Peyer's patch (tissue), 4 donors: ENCODE measurements around the gene IFITM5. TPM values are rescaled to one million over a fixed set of nuclear protein-coding genes. Genes with fewer than 3 reads are reported as not detected.
"Not testable (repeated sequence)": the region's sequence is repeated elsewhere in the genome, so short reads cannot be mapped to it uniquely, and the experiment has no call there.

Source experiments
- DNase-seq, 3 donors: peaks; one replicate each; pipeline ENCODE4 v3.0.0-alpha.2; 2017 to 2019
- H3K27ac ChIP-seq, 4 donors: fragments of 200-600 bp; sonication (generic); one replicate each; pipeline ENCODE4 v1.5.1; 2016 to 2019
- H3K27me3 ChIP-seq, 2 donors: fragments of 200-600 bp; sonication (generic); one replicate each; pipeline ENCODE4 v1.5.1; 2019
- H3K36me3 ChIP-seq, 3 donors: fragments of 200-600 bp; sonication (generic); one replicate each; pipeline ENCODE4 v1.5.1; 2016 to 2019
- H3K4me1 ChIP-seq, 4 donors: fragments of 200-600 bp; sonication (generic); one replicate each; pipeline ENCODE4 v1.5.1; 2016 to 2019
- H3K4me3 ChIP-seq, 4 donors: fragments of 200-600 bp; sonication (generic); 1 replicate in 3 of 4; 2 replicates in 1 of 4; pipeline ENCODE4 v1.5.1; 2016 to 2019; ENCODE audit warnings: mild to moderate bottlenecking in 1 of 4
- H3K9me3 ChIP-seq, 4 donors: fragments of 200-600 bp; sonication (generic); one replicate each; pipeline ENCODE4 v1.5.1; 2016 to 2019; ENCODE audit warnings: mild to moderate bottlenecking in 1 of 4
- CTCF ChIP-seq, 6 experiments: fragments of 450-650 bp in 4 of 6; fragments of 200-600 bp in 2 of 6; sonication (generic) in 1 of 6; IDR thresholded peaks; one replicate each; pipeline ENCODE4 v1.5.1; 2017 to 2019; ENCODE audit warnings: antibody characterized with exemption in 6 of 6, mild to moderate bottlenecking in 3 of 6, moderate library complexity in 1 of 6
- POLR2A ChIP-seq, 2 donors: fragments of 450-650 bp; IDR thresholded peaks; one replicate each; pipeline ENCODE4 v1.5.1; 2017; ENCODE audit warnings: antibody characterized with exemption in 2 of 2, mild to moderate bottlenecking in 2 of 2, moderate library complexity in 2 of 2
- total RNA-seq, 4 donors: library from RNA; depleted of rRNA; stranded (reverse); fragments of >200 nt; gene quantifications; one replicate each; pipeline ENCODE4 v1.1.0, GENCODE V29; 2016

Gene IFITM5
- total RNA-seq, 4 donors from 2014 or later, result not detected

GRCh38 chr11:316891-317301, 17.6 kb upstream of the IFITM5 start:
- Histone ChIP-seq H3K36me3 (no peaks in the 10 kb centered on the region), H3K9me3 (no peaks in the 10 kb centered on the region), H3K4me3 (peak overlapping the region in 3 of 4 donors; percentile 48 to 66 (median 60)), H3K4me1 (peaks cover 0 to 46% (median 17%) of the 10 kb centered on the region in 4 donors), H3K27me3 (no peaks in the 10 kb centered on the region), H3K27ac (peak overlapping the region; percentile 83 to 94 (median 90))
- TF ChIP-seq CTCF (IDR thresholded peaks at IDR 0.05) (no peak), POLR2A (IDR thresholded peaks at IDR 0.05) (no peak)
- no peak for DNase-seq

- Histone ChIP-seq H3K36me3 (no peaks in the 10 kb centered on the region), H3K4me3 (peak overlapping the region; percentile 43 to 66 (median 54)), H3K27ac (peak overlapping the region; percentile 83 to 94 (median 90)), H3K4me1 (peaks cover 0 to 49% (median 20%) of the 10 kb centered on the region in 4 donors), H3K9me3 (no peaks in the 10 kb centered on the region), H3K27me3 (no peaks in the 10 kb centered on the region)
- TF ChIP-seq CTCF (IDR thresholded peaks at IDR 0.05) (no peak), POLR2A (IDR thresholded peaks at IDR 0.05) (no peak)
- DNase-seq, result peak in 2 of 3 donors; percentile 68 to 70
Measured at GRCh38 chr11:316031-316701, 16.8 kb upstream of the IFITM5 start.

GRCh38 chr11:315516-315994, 16.2 kb upstream of the IFITM5 start:
- Histone ChIP-seq H3K4me3 (peak overlapping the region; percentile 43 to 66 (median 54)), H3K27ac (peak overlapping the region; percentile 83 to 94 (median 90)), H3K9me3 (no peaks in the 10 kb centered on the region), H3K27me3 (no peaks in the 10 kb centered on the region), H3K36me3 (no peaks in the 10 kb centered on the region), H3K4me1 (peaks cover 0 to 49% (median 20%) of the 10 kb centered on the region in 4 donors)
- TF ChIP-seq CTCF (IDR thresholded peaks at IDR 0.05), result no peak
- TF ChIP-seq POLR2A (IDR thresholded peaks at IDR 0.05), result no peak
- peak in 1 of 3 donors; percentile 48 for DNase-seq

GRCh38 chr11:315051-315481, 15.7 kb upstream of the IFITM5 start:
- H3K4me3 ChIP-seq, result peak overlapping the region; percentile 43 to 66 (median 54)
- peaks cover 0 to 49% (median 20%) of the 10 kb centered on the region in 4 donors for H3K4me1 ChIP-seq
- DNase-seq, result peak in 2 of 3 donors; percentile 61 to 67
- H3K9me3 ChIP-seq, result no peaks in the 10 kb centered on the region
- H3K36me3 ChIP-seq, result no peaks in the 10 kb centered on the region
- H3K27me3 ChIP-seq, result no peaks in the 10 kb centered on the region
- no peak for TF ChIP-seq CTCF (IDR thresholded peaks at IDR 0.05)
- TF ChIP-seq POLR2A (IDR thresholded peaks at IDR 0.05), result no peak
- peak overlapping the region; percentile 83 to 94 (median 90) for H3K27ac ChIP-seq

- DNase-seq, H3K36me3 ChIP-seq, H3K9me3 ChIP-seq, H3K27me3 ChIP-seq: not testable (repeated sequence)
- peak overlapping the region; percentile 43 to 66 (median 54) for H3K4me3 ChIP-seq
- peaks cover 0 to 50% (median 20%) of the 10 kb centered on the region in 4 donors for H3K4me1 ChIP-seq
- TF ChIP-seq POLR2A (IDR thresholded peaks at IDR 0.05), result peak in 1 of 2 donors; percentile 35
- H3K27ac ChIP-seq, result peak overlapping the region; percentile 83 to 94 (median 90)
Measured at GRCh38 chr11:314554-314875, 15.2 kb upstream of the IFITM5 start.
